ENCODE results near the gene SOCS6. TPM values are rescaled to one million over a fixed set of nuclear protein-coding genes. Genes with fewer than 3 reads are reported as not detected.

SOCS6 gene
- total and polyA plus RNA-seq, 4 donors, result 5.5 to 30.1 (median 8.7) TPM

- DNase-seq (ENCODE audit: low spot score), result no peak
- H3K36me3 ChIP-seq (ENCODE audit: control insufficient read depth in 4 of 4, insufficient read depth in 3 of 4, low read depth in 1 of 4, low read length in 3 of 4), result peaks cover 0 to 4% (median 0%) of the 10 kb centered on the region in 4 donors
- 31% methylated on average over 5 of the region's 5 CpGs for WGBS
- peak overlapping the region; percentile 80 to 84 for H3K27ac ChIP-seq (ENCODE audit: low read depth in 1 of 2, low read length in 2 of 2)
- TF ChIP-seq HNF4A (conservative IDR thresholded peaks at IDR 0.05) (peak; percentile 77 to 85), FOXA1 (IDR thresholded peaks at IDR 0.05) (peak; percentile 63), HNF4G (IDR thresholded peaks at IDR 0.05) (peak; percentile 51), SP1 (IDR thresholded peaks at IDR 0.05) (peak; percentile 87), REST (IDR thresholded peaks at IDR 0.05) (peak; percentile 42), GABPA (IDR thresholded peaks at IDR 0.05 in 1 of 2, conservative IDR thresholded peaks at IDR 0.05 in 1 of 2) (no peak), EGR1 (IDR thresholded peaks at IDR 0.05; ENCODE audit: low read depth in 2 of 2) (peak in 1 of 2 donors; percentile 53), ZBTB33 (IDR thresholded peaks at IDR 0.05) (peak; percentile 20), YY1 (IDR thresholded peaks at IDR 0.05) (no peak), RXRA (IDR thresholded peaks at IDR 0.05) (peak; percentile 80 to 82), FOXA2 (IDR thresholded peaks at IDR 0.05) (peak; percentile 77), JUND (IDR thresholded peaks at IDR 0.05) (peak; percentile 43 to 79), RAD21 (IDR thresholded peaks at IDR 0.05) (peak; percentile 39 to 68), TAF1 (conservative IDR thresholded peaks at IDR 0.05) (peak; percentile 34), CTCF (IDR thresholded peaks at IDR 0.05; ENCODE audit: low read depth, low read length, missing input control) (no peak), NR2F2 (IDR thresholded peaks at IDR 0.05) (peak; percentile 67)
- TF ChIP-seq, protein P1, sequence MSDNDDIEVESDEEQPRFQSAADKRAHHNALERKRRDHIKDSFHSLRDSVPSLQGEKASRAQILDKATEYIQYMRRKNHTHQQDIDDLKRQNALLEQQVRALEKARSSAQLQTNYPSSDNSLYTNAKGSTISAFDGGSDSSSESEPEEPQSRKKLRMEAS (IDR thresholded peaks at IDR 0.05), result peak; percentile 53
- TF ChIP-seq, protein P2, sequence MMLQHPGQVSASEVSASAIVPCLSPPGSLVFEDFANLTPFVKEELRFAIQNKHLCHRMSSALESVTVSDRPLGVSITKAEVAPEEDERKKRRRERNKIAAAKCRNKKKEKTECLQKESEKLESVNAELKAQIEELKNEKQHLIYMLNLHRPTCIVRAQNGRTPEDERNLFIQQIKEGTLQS (IDR thresholded peaks at IDR 0.05), result no peak
- H3K27me3 ChIP-seq (ENCODE audit: control insufficient read depth in 4 of 4, insufficient read depth in 4 of 4, low read length in 3 of 4), result no peaks in the 10 kb centered on the region
- no peaks in the 10 kb centered on the region for H3K9me3 ChIP-seq (ENCODE audit: control insufficient read depth in 4 of 4, low read length in 3 of 4)
- no peak overlapping the region for H3K9ac ChIP-seq (ENCODE audit: low read depth in 1 of 2, low read length in 2 of 2)
- H3K4me1 ChIP-seq (ENCODE audit: control insufficient read depth in 4 of 4, insufficient read depth in 4 of 4, low read length in 3 of 4), result peaks cover 0 to 24% (median 13%) of the 10 kb centered on the region in 4 donors
- H3K4me3 ChIP-seq (ENCODE audit: low read depth in 1 of 3, low read length in 3 of 3), result no peak overlapping the region
These were observed 46.0 kb downstream of the SOCS6 start for GRCh38 chr18:70334728-70335329.

Data from liver (tissue), 9 donors.